AG08396 (cell line): ENCODE results near the gene MEMO1.
"Not testable (repeated sequence)": the region's sequence is repeated elsewhere in the genome, so short reads cannot be mapped to it uniquely, and the experiment has no call there.

Source experiments
- DNase-seq: peaks from one replicate; pipeline ENCODE4 v3.0.0; 2012; ENCODE audit warnings: low spot score, mixed read lengths

MEMO1 gene

GRCh38 chr2:31957354-31958139 lies 53.3 kb downstream of the MEMO1 start:
- DNase-seq: no peak

GRCh38 chr2:31956934-31957333 lies 53.9 kb downstream of the MEMO1 start:
- not testable (repeated sequence) for DNase-seq

- no peak for DNase-seq
Measured at GRCh38 chr2:31956312-31956711, 54.5 kb downstream of the MEMO1 start.

- DNase-seq: not testable (repeated sequence)
Measured at GRCh38 chr2:31953095-31953494, 57.7 kb downstream of the MEMO1 start.

GRCh38 chr2:31950946-31951562 lies 59.8 kb downstream of the MEMO1 start:
- DNase-seq: no peak

GRCh38 chr2:31947871-31948270 lies 62.9 kb downstream of the MEMO1 start:
- no peak for DNase-seq

GRCh38 chr2:31946838-31947237 lies 64.0 kb downstream of the MEMO1 start:
- DNase-seq: no peak

- DNase-seq: no peak
Measured at GRCh38 chr2:31945572-31945935, 65.3 kb downstream of the MEMO1 start.

GRCh38 chr2:31944828-31945571 lies 65.8 kb downstream of the MEMO1 start:
- no peak for DNase-seq

GRCh38 chr2:31943636-31944225 lies 67.1 kb downstream of the MEMO1 start:
- no peak for DNase-seq

GRCh38 chr2:31940920-31941319 lies 69.9 kb downstream of the MEMO1 start:
- DNase-seq: no peak

- no peak for DNase-seq
Measured at GRCh38 chr2:31937741-31938140, 73.1 kb downstream of the MEMO1 start.

- DNase-seq: no peak
Measured at GRCh38 chr2:31935370-31935769, 75.4 kb downstream of the MEMO1 start.

GRCh38 chr2:31933066-31933465 lies 77.7 kb downstream of the MEMO1 start:
- DNase-seq: no peak

GRCh38 chr2:31932589-31932988 lies 78.2 kb downstream of the MEMO1 start:
- DNase-seq: no peak

GRCh38 chr2:31931916-31932315 lies 78.9 kb downstream of the MEMO1 start:
- no peak for DNase-seq

- DNase-seq: no peak
Measured at GRCh38 chr2:31925517-31925916, 85.3 kb downstream of the MEMO1 start.

GRCh38 chr2:31923662-31924061 lies 87.1 kb downstream of the MEMO1 start:
- DNase-seq: no peak

- DNase-seq: no peak
Measured at GRCh38 chr2:31922542-31923408, 88.0 kb downstream of the MEMO1 start.

GRCh38 chr2:31920962-31921361 lies 89.8 kb downstream of the MEMO1 start:
- DNase-seq: no peak

- DNase-seq: no peak
Measured at GRCh38 chr2:31919499-31919898, 91.3 kb downstream of the MEMO1 start.

- DNase-seq: no peak
Measured at GRCh38 chr2:31909661-31910060, 101.1 kb downstream of the MEMO1 start.
